HAP-1 (cell line): Measurements from ENCODE around the gene CCDC40.

Source experiments
- DNase-seq, 2 experiments: peaks; one replicate each; pipeline ENCODE4 v3.0.0-alpha.2; 2016 to 2020; ENCODE audit warnings: low spot score in 2 of 2
- H3K27me3 ChIP-seq: fragments of 250-450 bp; sonication (Bioruptor Pico); 2 replicates; pipeline ENCODE4 v1.5.1; 2020; ENCODE audit warnings: low read depth, mild to moderate bottlenecking, moderate library complexity
- H3K36me3 ChIP-seq: fragments of 250-450 bp; sonication (Bioruptor Pico); replicated peaks from 2 replicates; pipeline ENCODE4 v1.5.1; 2020; ENCODE audit warnings: mild to moderate bottlenecking
- H3K4me1 ChIP-seq: fragments of 250-450 bp; sonication (Bioruptor Pico); 2 replicates; pipeline ENCODE4 v1.5.1; 2020; ENCODE audit warnings: mild to moderate bottlenecking
- H3K4me3 ChIP-seq: fragments of 250-450 bp; sonication (Bioruptor Pico); 2 replicates; pipeline ENCODE4 v1.5.1; 2020; ENCODE audit warnings: mild to moderate bottlenecking, moderate library complexity
- H3K9me3 ChIP-seq: fragments of 250-450 bp; sonication (Bioruptor Pico); 2 replicates; pipeline ENCODE4 v1.5.1; 2020; ENCODE audit warnings: mild to moderate bottlenecking, moderate library complexity
- in situ Hi-C: fragments of 300-500 bp; cut with MboI; formaldehyde crosslinking; loops from 3 replicates; pipeline ENCODE4 v1.14.3; 2020; ENCODE audit warnings: low sequenced_read_pairs, inconsistent platforms, mixed read lengths

CCDC40 gene

DNA sequence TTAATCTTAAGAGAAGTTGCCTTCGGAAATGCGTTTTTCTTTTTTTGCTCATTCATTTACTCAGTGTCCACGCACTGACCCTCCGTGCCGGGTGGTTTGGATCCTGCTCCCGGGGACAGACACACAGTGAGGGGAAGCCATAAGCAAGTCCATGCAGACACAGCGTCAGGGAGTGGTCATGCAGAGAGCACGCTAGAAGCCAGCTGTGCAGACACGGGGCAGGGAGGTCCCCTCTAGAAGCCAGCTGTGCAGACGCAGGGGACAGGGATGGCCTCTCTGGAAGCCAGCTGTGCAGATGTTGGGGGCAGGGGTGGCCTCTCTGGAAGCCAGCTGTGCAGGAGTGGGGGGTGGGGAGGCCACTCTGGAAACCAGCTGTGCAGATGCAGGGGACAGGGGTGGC is 69.7 kb downstream of the CCDC40 start:
- in situ Hi-C loops = no loop called here

DNA sequence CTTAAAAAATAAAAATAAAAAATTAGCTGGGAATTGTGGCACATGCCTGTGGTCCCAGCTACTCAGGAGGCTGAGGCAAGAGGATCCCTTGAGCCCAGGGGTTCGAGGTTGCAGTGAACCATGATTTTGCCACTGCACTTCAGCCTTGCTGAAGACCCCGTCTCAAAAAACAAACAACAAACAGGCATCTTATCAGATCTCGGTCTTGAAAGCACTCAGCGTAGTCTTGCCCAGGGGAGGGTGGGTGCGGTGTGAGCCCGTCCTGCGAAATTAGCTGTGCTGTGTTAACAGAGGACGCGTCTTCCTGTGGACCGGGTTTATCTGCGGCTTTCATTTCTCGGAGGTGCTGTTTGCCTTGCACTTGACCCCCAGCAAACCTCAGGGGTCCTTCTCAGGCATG is 70.3 kb downstream of the CCDC40 start:
- Histone ChIP-seq H3K36me3 (no peaks in the 10 kb centered on the region; the same call in 1 of the 2 replicates), H3K9me3 (no peaks in the 10 kb centered on the region), H3K4me1 (peaks cover 6% of the 10 kb centered on the region; the same call in 1 of the 2 replicates), H3K4me3 (no peak overlapping the region), H3K27me3 (no peaks in the 10 kb centered on the region)
- in situ Hi-C loops = no loop called here
- no peak for DNase-seq

More for the DNA sequence above, 69.7 kb downstream of the CCDC40 start:
- no peak overlapping the region for H3K4me3 ChIP-seq
- no peak for DNase-seq
- H3K36me3 ChIP-seq = no peaks in the 10 kb centered on the region; the same call in 1 of the 2 replicates
- H3K4me1 ChIP-seq = peaks cover 6% of the 10 kb centered on the region; the same call in 1 of the 2 replicates
- no peaks in the 10 kb centered on the region for H3K9me3 ChIP-seq
- H3K27me3 ChIP-seq = no peaks in the 10 kb centered on the region

DNA sequence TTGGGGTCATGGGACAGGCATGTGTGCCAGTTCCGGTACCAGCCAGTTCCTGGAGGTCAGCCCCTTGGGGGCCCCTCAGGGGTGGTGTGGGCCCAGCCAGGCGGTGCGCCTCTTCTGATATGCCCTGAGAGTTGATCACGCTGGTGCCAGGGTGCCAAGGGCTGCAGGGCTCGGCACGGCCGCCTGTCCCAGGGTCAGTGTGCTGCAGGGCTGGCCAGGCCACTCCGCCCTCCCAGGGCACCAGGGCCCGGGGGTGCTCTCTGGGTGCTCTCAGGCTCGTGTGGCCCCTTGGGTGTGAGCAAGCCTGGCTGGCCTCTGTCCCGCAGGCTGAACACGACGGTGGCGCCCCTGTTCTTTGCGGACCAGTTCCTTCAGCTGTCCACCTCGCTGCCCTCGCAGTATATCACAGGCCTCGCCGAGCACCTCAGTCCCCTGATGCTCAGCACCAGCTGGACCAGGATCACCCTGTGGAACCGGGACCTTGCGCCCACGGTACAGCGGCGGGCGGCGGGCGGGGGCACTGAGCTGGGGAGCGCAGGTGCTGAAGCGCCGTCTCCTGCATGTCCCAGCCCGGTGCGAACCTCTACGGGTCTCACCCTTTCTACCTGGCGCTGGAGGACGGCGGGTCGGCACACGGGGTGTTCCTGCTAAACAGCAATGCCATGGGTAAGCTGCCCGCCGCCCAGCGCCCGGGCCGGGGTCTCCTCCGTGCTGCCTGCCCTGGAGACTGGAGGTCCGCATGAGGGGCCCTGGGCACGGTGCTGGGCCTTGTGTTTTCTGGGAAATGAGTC is 71.0 kb downstream of the CCDC40 start:
- no peaks in the 10 kb centered on the region; the same call in 1 of the 2 replicates for H3K36me3 ChIP-seq
- in situ Hi-C loops = no loop called here

DNA sequence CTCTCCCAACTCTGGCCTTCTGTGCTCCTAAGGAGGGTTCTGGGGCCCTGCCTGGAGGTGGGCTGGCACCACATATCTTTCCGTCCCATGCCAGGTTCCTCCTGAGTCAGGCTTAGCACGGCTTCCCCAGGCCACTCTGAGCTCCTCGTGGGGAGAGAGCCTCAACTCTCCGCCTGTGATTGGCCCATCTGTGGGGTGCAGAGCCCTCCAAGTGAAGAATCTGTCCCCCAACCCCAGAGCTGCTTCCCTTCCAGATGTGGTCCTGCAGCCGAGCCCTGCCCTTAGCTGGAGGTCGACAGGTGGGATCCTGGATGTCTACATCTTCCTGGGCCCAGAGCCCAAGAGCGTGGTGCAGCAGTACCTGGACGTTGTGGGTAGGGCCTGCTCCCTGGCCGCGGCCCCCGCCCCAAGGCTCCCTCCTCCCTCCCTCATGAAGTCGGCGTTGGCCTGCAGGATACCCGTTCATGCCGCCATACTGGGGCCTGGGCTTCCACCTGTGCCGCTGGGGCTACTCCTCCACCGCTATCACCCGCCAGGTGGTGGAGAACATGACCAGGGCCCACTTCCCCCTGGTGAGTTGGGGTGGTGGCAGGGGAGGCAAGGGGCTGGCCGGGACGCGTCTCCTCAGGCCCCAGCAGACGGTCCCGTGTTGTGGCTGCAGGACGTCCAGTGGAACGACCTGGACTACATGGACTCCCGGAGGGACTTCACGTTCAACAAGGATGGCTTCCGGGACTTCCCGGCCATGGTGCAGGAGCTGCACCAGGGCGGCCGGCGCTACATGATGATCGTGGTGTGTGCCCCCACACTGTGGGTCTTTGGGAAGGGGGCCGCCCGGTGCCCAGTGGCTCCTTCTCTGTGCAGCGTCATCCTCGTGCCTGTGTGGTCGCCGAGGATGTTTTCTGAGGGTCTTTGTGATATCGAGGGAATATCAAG is 71.9 kb downstream of the CCDC40 start:
- in situ Hi-C loops = no loop called here
- Histone ChIP-seq H3K27me3 (no peaks in the 10 kb centered on the region), H3K4me3 (no peak overlapping the region), H3K36me3 (no peaks in the 10 kb centered on the region; the same call in 1 of the 2 replicates), H3K9me3 (no peaks in the 10 kb centered on the region), H3K4me1 (no peaks in the 10 kb centered on the region)
- DNase-seq = no peak

More for the DNA sequence above, 71.0 kb downstream of the CCDC40 start:
- DNase-seq = no peak
- Histone ChIP-seq H3K9me3 (no peaks in the 10 kb centered on the region), H3K27me3 (no peaks in the 10 kb centered on the region), H3K4me1 (peaks cover 2% of the 10 kb centered on the region; the same call in 1 of the 2 replicates), H3K4me3 (no peak overlapping the region)

DNA sequence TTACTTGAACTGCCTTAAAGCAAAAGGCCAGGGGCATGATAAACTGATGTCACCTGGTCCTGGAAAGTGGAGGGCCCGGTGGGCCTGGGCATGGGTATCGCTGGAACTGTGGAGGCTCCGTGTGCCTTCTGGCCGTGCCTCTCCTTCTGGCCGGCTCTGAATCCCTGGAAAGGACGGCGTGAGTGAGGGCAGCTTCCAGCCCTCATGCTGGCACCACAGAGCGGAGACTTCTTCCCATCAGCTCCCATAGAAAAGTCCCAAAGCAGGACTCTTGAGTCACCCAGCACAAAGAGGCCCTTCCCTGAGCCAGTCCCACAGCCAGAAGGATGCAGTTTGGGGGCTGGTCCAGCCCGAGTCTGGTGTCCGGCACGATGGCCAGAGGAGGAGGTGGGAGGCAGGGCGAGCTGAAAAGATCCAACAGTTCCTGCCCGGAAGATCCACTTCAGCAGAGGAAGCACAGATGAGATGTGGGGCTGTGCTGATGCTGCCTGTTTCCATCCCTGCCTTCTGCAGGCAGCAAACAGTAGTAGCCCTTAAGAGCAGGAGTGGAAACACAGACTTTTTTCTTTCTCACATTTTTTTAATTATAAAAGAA is 72.7 kb downstream of the CCDC40 start:
- in situ Hi-C loops = no loop called here
- no peaks in the 10 kb centered on the region for H3K27me3 ChIP-seq
- no peak overlapping the region for H3K4me3 ChIP-seq

DNA sequence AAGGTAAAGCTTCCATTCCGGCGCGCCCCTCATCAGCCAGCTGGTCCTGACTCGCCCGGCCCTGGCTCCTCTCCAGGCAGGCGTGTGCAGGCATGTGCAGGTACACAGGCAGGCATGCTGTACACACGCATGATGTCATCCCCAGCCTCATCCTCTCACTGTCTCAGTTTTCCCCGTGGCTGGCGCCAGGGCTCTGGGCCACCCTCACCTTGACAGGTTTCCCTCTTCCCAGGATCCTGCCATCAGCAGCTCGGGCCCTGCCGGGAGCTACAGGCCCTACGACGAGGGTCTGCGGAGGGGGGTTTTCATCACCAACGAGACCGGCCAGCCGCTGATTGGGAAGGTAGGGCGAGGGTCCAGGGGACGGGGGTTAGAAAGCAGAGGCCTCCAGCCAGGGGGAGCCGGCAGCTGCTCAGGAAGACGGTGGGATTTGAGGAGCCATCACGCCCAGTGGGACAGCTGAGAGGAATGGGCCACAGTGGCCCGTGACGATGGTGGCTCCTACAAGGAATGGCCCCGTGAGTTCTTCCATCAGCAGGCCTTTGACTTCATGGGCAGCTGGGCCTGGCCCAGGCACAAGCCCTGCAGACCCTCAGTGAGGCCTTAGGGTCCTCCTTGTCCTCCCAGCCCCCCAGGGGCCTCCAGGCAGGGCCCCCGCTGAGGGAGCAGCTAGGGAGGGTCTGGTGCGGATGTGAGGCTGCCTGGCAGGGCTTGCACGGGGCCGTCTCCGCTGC is 73.4 kb downstream of the CCDC40 start:
- no peaks in the 10 kb centered on the region; the same call in 1 of the 2 replicates for H3K36me3 ChIP-seq
- in situ Hi-C loops = no loop called here
- no peaks in the 10 kb centered on the region for H3K4me1 ChIP-seq
- DNase-seq = no peak
- no peaks in the 10 kb centered on the region for H3K27me3 ChIP-seq
- peaks cover under 1% of the 10 kb centered on the region; the same call in 1 of the 2 replicates for H3K9me3 ChIP-seq
- H3K4me3 ChIP-seq = no peak overlapping the region

More for the DNA sequence above, 72.7 kb downstream of the CCDC40 start:
- Histone ChIP-seq H3K36me3 (no peaks in the 10 kb centered on the region; the same call in 1 of the 2 replicates), H3K4me1 (no peaks in the 10 kb centered on the region), H3K9me3 (no peaks in the 10 kb centered on the region)
- no peak for DNase-seq

DNA sequence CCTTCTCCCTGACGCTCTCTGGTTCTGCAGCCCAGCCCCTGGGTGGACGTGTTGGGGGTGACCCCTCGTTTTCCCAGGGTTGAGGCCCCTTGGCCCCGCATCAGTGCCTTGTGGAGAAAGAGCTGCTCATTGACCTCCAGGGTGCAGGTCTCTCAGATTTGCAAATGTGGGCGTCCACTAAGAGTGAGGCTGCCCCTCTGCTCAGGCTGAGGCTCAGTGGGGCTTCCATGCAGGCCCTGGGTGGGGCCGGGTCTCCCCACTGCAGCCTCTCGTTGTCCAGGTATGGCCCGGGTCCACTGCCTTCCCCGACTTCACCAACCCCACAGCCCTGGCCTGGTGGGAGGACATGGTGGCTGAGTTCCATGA is 74.0 kb downstream of the CCDC40 start:
- Histone ChIP-seq H3K27me3 (no peaks in the 10 kb centered on the region), H3K4me1 (no peaks in the 10 kb centered on the region), H3K4me3 (no peak overlapping the region), H3K9me3 (peaks cover 6% of the 10 kb centered on the region; the same call in 1 of the 2 replicates), H3K36me3 (no peaks in the 10 kb centered on the region; the same call in 1 of the 2 replicates)
- in situ Hi-C loops = no loop called here
- no peak for DNase-seq

DNA sequence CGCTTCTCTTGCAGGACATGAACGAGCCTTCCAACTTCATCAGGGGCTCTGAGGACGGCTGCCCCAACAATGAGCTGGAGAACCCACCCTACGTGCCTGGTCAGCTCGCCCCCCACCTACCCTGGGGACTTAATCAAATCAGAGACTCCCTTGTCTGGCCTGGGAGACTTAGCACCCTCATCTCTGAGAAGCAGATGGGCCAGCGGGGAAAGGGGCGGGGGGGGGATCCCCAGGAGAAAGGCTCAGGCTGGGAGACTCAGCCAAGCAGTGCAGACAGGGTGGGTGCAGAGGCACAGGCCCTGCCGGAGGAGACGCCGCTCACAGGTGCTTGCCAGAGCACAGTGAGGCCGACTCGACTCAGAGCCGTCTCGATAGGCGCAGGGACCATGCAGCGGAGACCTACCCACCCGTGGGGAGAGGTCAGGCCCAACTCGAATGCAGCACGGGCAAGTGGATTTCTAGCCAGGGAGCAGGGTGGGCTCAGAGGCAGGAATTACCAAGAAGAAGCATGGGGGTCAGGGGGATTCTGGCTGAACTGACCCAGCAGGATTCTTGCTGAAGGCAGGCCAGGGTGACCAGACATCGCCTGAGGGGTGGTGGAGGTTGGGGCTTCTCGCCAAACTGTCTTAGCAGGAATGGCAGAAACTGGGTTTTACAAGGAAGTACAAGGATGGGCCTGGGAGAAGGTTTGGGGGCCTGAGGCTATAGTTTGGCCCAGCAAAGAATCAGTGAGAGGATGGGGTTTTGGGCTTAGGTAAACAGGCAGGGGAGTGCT is 74.7 kb downstream of the CCDC40 start:
- no peaks in the 10 kb centered on the region for H3K27me3 ChIP-seq

DNA sequence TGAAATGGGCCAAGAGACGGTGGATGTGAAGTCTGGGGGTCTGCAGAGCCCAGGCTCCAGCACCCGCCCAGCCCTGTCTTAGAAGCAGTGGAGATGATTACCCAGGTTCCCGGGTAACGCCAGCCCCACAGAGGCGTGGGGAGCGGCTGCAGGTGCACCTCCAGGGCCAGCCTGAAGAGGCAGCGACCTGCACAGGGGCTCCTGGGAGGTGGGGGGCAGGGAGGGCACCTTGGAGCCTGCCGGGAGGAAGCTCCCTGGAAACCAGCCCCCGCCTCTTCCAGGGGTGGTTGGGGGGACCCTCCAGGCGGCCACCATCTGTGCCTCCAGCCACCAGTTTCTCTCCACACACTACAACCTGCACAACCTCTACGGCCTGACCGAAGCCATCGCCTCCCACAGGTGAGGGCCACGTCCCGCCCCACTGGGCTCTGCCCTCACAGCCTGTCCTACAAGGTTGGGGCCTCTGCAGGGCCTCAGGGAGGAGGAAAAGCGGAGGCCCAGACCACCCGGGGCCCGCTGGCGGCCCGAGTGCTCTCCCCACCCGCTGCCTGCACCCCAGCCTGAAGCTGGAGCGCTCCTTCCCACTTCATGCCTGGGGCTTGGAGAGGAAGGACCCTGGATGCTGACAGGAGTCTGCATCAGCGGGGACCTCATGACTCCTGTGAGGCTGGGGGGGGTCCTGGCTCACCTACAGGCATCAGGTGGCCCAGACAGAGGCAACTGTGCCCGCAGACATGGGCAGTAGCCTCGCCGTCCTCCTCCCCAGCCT is 75.4 kb downstream of the CCDC40 start:
- Histone ChIP-seq H3K36me3 (no peaks in the 10 kb centered on the region), H3K4me1 (no peaks in the 10 kb centered on the region), H3K9me3 (peaks cover 6% of the 10 kb centered on the region; the same call in 1 of the 2 replicates), H3K4me3 (no peak overlapping the region), H3K27me3 (no peaks in the 10 kb centered on the region)
- no peak for DNase-seq
- in situ Hi-C loops = no loop called here

More for the DNA sequence above, 74.7 kb downstream of the CCDC40 start:
- in situ Hi-C loops = no loop called here
- DNase-seq = no peak
- H3K4me1 ChIP-seq = no peaks in the 10 kb centered on the region
- H3K4me3 ChIP-seq = no peak overlapping the region
- H3K36me3 ChIP-seq = no peaks in the 10 kb centered on the region; the same call in 1 of the 2 replicates
- peaks cover 6% of the 10 kb centered on the region; the same call in 1 of the 2 replicates for H3K9me3 ChIP-seq

DNA sequence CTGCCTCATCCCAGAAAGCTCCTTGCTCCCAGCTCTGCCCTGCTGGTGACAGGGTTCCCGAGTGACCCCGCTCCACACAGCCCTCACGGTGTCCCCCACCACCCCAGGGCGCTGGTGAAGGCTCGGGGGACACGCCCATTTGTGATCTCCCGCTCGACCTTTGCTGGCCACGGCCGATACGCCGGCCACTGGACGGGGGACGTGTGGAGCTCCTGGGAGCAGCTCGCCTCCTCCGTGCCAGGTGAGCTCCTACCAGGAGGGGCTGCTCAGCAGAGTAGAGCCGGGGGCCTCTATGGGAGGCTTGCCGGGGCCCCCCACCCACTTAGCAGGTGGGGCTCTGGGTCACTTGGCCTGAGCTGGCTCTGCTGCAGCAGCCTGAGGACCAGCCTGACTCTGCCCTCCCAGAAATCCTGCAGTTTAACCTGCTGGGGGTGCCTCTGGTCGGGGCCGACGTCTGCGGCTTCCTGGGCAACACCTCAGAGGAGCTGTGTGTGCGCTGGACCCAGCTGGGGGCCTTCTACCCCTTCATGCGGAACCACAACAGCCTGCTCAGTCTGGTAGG is 76.1 kb downstream of the CCDC40 start:
- in situ Hi-C loops = no loop called here
- Histone ChIP-seq H3K4me3 (no peak overlapping the region), H3K4me1 (no peaks in the 10 kb centered on the region), H3K36me3 (no peaks in the 10 kb centered on the region), H3K27me3 (no peaks in the 10 kb centered on the region), H3K9me3 (peaks cover 6% of the 10 kb centered on the region; the same call in 1 of the 2 replicates)
- DNase-seq = no peak

DNA sequence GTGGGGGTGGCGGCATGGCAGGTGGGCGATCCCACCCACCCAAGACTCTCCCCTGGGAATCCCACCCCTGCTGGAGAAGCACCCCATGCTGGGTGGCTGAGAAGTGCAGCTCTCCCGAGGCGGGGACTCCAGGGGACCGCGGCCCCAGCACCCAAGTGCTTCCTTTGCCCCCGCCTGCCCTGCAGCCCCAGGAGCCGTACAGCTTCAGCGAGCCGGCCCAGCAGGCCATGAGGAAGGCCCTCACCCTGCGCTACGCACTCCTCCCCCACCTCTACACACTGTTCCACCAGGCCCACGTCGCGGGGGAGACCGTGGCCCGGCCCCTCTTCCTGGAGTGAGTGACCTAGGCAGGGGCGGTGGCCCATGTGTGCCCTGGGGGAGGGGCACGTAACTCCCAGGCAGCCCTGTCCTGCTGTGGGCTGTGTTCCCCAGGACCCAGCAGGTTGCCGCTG is 76.6 kb downstream of the CCDC40 start:
- H3K4me1 ChIP-seq = no peaks in the 10 kb centered on the region
- H3K27me3 ChIP-seq = no peaks in the 10 kb centered on the region
- peaks cover 6% of the 10 kb centered on the region; the same call in 1 of the 2 replicates for H3K9me3 ChIP-seq
- in situ Hi-C loops = no loop called here
- no peak for DNase-seq
- no peaks in the 10 kb centered on the region for H3K36me3 ChIP-seq
- no peak overlapping the region for H3K4me3 ChIP-seq
